ENCODE measurements around the gene CATSPER1.
"Not testable (repeated sequence)": the region's sequence is repeated elsewhere in the genome, so short reads cannot be mapped to it uniquely, and the experiment has no call there.

The CATSPER1 gene

DNA sequence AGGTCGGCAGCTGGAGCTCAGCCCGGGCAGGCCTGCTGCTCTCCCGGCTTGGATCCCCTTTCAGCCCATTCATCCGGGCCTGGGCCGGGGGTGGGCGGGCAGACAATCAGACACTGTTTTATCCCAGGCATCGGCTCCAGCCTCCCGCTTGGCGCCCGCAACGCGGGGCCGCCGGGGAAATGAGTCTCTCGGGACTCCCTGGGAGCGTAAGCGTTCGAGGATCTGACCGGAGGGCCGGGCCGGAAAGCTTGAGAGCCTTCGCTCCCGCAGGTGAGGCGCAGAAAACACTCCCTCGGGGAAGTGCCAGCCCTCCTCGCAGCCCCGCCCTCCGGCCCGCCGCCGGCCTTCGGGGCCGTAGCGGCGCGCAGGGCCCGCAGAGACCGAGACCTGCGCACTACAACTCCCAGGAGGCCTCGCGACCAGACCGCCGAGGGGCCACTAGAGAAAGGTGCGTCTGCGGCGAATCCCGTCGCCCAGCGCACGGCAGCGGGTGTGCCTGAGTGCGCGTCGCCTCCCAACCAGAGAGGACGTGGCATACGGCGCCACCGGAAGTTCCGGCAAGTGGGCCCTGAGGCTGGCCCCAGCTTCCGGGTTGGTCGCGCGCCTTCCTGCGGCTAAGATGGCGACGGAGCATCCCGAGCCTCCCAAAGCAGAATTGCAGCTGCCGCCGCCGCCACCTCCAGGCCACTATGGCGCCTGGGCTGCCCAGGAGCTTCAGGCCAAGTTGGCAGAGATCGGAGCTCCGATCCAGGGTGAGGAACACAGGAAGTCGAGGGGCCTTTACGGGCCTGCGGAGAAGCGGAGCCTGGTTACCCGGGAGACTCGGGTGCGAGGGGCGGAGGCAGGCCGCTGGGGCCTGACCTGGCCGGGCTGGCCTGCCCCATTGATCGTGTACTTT lies 25.7 kb upstream of the CATSPER1 start, which contains the start of gene SF3B2:
Gene SF3B2 (plus strand): TSS at position 599 of the 898 bp plus-strand sequence. CDS start 21 bp downstream, at position 620.
- peak; percentile 98 for DNase-seq (ENCODE audit: low read depth)

- no peak for DNase-seq (ENCODE audit: low read depth)
Measured at GRCh38 chr11:66051371-66051765, 25.1 kb upstream of the CATSPER1 start.

DNA sequence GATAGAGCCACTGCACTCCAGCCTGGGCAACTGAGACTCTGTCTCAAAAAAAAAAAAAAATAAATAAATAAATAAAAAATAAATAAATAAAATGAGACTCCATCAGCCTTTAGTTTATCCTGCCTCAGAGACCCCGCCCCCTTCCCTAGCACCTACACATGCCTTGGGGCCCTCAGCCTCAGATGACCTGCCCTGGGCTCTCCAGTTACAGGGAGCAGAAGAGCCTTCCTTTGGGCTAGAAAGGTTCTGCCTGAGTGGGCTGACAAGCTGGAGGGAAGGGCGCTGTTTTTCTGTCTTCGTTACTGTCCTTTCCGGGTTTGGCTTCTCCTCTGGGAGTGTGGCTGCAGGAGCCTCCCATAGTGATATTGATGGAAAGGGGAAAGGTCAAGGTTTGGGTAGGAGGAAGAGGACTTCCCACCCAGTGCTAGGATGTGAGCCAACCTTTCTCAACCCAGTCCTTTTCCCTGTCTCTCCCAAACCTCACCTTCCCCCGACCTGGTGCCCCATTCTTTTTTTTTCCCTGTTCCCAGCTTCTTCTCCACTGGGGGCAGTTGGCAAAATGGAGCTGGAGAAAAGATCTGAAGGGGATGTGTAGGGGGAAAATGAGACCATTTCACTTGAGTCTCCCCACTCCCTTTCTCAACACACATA lies 24.4 kb upstream of the CATSPER1 start:
- no peak for DNase-seq (ENCODE audit: low read depth)

- DNase-seq (ENCODE audit: low read depth) = no peak
Measured at GRCh38 chr11:66048547-66049323, 22.5 kb upstream of the CATSPER1 start, which contains the start of gene GAL3ST3. GAL3ST3 (minus strand) TSS chr11:66049161; CDS start chr11:66045415, 3,746 bp downstream.

- peak; percentile 60 for DNase-seq (ENCODE audit: low read depth)
Measured at GRCh38 chr11:66047541-66048365, 21.5 kb upstream of the CATSPER1 start.

DNA sequence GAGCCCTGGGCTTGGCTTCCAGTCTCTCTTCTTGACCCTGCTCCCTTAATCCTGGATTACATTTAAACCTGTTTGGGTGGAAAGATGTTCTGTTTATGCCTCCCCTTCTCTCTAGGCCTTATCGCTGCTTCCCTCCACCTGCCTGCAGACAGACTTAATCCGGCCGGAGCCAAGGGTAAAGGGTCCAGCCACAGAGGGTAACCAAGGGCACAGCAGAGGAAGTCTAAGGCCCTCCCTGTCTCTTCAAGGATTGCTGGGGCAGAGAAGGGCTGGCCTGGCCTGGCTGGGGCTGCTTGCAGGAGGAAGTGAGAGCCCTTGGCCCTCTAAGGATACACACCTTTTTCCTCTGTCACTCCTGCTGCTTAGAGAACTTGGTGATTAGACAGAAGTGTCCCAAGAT lies 20.6 kb upstream of the CATSPER1 start:
- no peak for DNase-seq (ENCODE audit: low read depth)

DNA sequence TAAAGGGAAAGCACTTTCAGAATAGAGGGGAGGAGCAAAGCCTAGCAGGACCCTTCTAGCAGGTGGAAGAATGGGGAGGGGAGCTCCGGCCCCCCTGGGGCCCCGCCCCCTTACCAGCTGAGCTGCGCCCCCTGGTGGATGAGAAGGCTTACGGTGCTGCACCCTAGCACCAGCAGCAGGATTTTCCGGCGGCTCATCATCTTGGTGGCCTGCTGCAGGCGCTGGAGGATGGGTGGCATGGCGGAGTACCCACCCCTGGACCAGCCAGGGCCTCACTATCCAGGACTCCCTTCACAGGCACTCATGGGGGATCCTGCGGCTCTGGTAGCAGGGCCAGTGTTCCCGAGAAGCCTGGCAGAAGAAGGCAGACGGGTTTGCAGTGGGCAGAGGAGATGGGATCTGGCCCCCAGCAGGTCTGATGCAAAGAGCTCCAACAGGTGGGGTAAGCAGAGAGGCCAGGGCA lies 18.9 kb upstream of the CATSPER1 start:
- peak; percentile 75 for DNase-seq (ENCODE audit: low read depth)

GRCh38 chr11:66044757-66045156 lies 18.5 kb upstream of the CATSPER1 start:
- DNase-seq (ENCODE audit: low read depth) = no peak

GRCh38 chr11:66042996-66043906 lies 17.0 kb upstream of the CATSPER1 start:
- DNase-seq (ENCODE audit: low read depth) = no peak

DNA sequence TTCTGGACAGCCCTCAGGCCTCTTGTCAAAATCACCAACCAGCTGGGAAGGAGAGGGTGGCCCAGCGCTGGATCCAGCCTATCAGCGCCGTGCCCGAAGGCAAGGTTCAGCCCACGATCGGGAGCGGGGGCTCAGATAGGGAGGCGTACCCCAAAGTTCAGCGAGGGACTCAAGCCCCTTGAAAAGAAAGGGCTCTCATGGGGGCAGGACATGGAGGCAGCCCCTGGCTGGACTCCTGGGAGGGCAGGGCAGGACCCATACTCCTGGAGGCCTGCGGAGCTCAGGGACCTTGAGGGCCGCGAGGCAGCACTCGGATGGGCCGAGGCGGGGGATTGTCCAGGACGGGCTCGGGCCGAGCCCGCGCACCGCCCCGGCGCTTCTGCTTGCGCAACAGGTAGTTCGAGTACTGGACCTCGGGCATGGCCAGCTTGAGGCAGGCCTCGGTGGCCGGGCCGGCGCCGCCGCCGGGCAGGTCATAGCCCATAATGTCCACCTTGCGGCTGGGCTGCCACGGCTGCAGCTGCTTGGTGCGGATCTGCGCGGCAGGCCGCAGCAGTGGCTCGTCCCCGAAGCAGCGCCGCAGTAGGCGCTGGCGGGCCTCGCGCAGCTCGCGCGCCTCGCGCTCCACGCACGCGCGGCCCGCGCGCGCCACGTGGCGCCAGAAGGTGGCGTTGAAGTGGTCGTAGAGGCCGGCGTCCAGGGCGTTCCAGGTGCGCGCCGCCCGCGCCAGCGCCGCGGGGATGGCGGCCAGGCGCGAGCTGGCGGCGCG lies 16.1 kb upstream of the CATSPER1 start:
- no peak for DNase-seq (ENCODE audit: low read depth)

- no peak for DNase-seq (ENCODE audit: low read depth)
Measured at GRCh38 chr11:66039765-66040164, 13.5 kb upstream of the CATSPER1 start.

- no peak for DNase-seq (ENCODE audit: low read depth)
Measured at GRCh38 chr11:66037327-66037726, 11.0 kb upstream of the CATSPER1 start.

DNA sequence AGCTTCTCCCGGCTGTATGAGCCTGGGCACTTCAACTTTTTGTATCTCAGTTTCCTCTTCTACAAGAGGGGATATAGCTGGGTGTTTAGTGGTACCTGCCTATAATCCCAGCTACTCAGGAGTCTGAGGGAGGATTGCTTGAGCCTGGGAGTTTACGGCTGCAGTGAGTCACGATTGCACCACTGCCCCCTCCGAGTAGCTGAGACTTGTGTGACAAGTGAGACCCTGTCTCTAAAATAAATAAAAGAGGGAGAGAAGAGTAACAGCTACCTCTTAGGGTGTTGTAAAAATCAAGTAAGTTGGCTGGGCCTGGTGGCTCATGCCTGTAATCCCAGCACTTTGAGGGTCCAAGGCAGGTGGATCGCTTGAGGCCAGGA lies 10.0 kb upstream of the CATSPER1 start:
- DNase-seq (ENCODE audit: low read depth) = no peak

- no peak for DNase-seq (ENCODE audit: low read depth)
Measured at GRCh38 chr11:66035653-66036333, 9.5 kb upstream of the CATSPER1 start.

DNA sequence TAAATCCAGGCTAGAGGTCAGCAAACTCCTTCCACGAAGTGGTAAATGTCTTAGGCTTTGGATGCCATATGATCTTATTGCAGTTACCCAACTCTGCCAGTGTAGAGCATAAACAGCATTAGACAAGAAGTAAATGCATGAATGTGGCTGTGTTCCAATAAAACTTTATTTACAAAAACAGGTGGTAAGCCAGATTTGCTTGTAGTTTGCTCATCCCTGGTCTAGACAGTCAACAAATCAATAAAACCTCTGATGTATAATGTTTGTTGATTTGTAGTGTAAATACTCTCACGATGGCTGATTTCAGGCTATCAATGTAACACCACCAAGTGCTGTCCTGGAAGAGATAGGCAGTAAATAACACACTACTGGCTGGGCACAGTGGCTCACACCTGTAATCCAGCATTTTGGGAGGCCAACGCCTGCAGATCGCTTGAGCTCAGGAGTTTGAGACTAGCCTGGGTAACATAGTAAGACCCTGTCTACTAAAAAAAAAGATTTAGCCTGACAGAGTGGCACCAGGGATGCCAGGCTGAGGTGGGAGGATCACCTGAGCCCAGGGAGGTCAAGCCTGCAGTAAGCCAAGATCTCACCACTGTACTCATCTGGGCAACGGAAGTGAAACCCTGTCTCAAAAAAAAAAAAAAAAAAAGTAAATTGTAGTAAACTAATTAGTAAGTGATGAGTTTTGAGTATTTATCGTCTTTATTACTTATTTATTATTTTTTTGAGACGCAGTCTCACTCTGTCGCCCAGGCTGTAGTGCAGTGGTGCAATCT lies 6.9 kb upstream of the CATSPER1 start:
- DNase-seq (ENCODE audit: low read depth) = no peak

DNA sequence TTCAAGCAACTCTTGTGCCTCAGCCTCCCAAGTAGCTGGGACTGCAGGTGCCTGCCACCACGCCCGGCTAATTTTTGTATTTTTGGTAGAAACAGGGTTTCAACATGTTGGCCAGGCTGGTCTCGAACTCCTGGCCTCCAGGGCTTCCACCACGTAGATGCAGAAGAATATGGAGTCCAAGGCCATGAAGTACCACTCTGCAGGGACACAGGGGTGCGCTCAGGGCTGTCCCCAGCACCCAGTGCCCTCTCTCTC lies 3.2 kb downstream of the CATSPER1 start:
- DNase-seq (ENCODE audit: low read depth) = not testable (repeated sequence)

DNA sequence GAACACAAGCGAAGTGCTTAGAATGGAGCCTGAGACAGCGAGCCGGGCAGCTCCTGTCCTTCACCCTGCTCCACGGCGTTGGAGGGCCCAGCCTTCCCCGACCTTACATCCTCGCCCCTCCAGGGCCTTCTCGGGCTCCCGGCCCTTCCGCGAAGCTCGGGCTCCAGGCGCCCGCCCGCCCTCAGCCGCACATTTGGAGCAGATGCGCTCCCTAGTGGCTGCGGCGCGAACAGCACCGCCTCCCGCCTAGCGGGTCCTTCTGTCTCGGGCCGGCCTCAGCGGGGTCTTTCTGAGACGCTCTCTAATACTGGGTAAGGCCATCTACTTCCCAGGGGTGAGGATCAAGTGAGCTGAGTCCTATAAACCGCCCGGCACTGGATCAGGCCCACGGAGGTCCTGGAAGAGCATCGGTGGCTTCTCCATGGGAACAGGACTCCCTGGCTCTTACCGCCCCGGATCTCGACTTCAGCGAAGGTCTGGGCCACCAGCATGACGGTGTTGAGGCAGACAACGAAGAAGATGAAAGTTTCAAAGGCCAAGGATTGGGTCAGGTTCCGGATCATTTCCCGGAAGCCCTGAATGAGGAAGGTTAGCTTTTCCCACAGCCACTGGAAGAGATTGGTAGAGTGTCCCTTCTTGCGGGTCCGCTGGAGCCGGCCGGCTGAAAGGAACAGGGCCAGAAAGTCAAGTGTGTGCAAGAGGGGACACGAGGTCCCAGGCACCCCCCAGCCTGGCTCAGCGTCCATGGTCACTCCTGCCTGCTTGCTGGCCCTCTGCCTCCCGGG lies 3.7 kb downstream of the CATSPER1 start:
- peak; percentile 66 for DNase-seq (ENCODE audit: low read depth)
